Measurements from ENCODE around the gene MAP3K14.
"Not testable (repeated sequence)": the region's sequence is repeated elsewhere in the genome, so short reads cannot be mapped to it uniquely, and the experiment has no call there.

The MAP3K14 gene

GRCh38 chr17:45256114-45256966 lies 60.5 kb downstream of the MAP3K14 start:
- H3K27me3 ChIP-seq = no peaks in the 10 kb centered on the region
- no peak for DNase-seq
- H3K4me3 ChIP-seq (ENCODE audit: low read depth, low read length) = no peak overlapping the region
- H3K4me1 ChIP-seq = no peaks in the 10 kb centered on the region
- no peaks in the 10 kb centered on the region for H3K9me3 ChIP-seq
- H3K36me3 ChIP-seq = no peaks in the 10 kb centered on the region
- peak; percentile 21 for TF ChIP-seq CTCF (IDR thresholded peaks at IDR 0.05; ENCODE audit: low read depth, low read length)

GRCh38 chr17:45255358-45255757 lies 61.5 kb downstream of the MAP3K14 start:
- no peak for TF ChIP-seq CTCF (IDR thresholded peaks at IDR 0.05; ENCODE audit: low read depth, low read length)
- Histone ChIP-seq H3K4me3 (ENCODE audit: low read depth, low read length) (no peak overlapping the region), H3K27me3 (no peaks in the 10 kb centered on the region), H3K36me3 (no peaks in the 10 kb centered on the region), H3K4me1 (no peaks in the 10 kb centered on the region), H3K9me3 (no peaks in the 10 kb centered on the region)
- DNase-seq = no peak

GRCh38 chr17:45253879-45254278 lies 62.9 kb downstream of the MAP3K14 start:
- H3K36me3 ChIP-seq = no peaks in the 10 kb centered on the region
- H3K4me1 ChIP-seq = no peaks in the 10 kb centered on the region
- H3K27me3 ChIP-seq = no peaks in the 10 kb centered on the region
- no peak for TF ChIP-seq CTCF (IDR thresholded peaks at IDR 0.05; ENCODE audit: low read depth, low read length)
- no peak for DNase-seq
- no peak overlapping the region for H3K4me3 ChIP-seq (ENCODE audit: low read depth, low read length)
- no peaks in the 10 kb centered on the region for H3K9me3 ChIP-seq

- not testable (repeated sequence) for H3K9me3 ChIP-seq; H3K4me1 ChIP-seq; DNase-seq; H3K27me3 ChIP-seq; H3K36me3 ChIP-seq; H3K4me3 ChIP-seq (ENCODE audit: low read depth, low read length)
Measured at GRCh38 chr17:45253237-45253636, 63.6 kb downstream of the MAP3K14 start.

GRCh38 chr17:45251931-45252330 lies 64.9 kb downstream of the MAP3K14 start:
- H3K9me3 ChIP-seq = no peaks in the 10 kb centered on the region
- H3K4me1 ChIP-seq = no peaks in the 10 kb centered on the region
- H3K4me3 ChIP-seq (ENCODE audit: low read depth, low read length) = no peak overlapping the region
- no peak for DNase-seq
- TF ChIP-seq CTCF (IDR thresholded peaks at IDR 0.05; ENCODE audit: low read depth, low read length) = no peak
- no peaks in the 10 kb centered on the region for H3K27me3 ChIP-seq
- H3K36me3 ChIP-seq = no peaks in the 10 kb centered on the region

- H3K4me1 ChIP-seq = peaks cover 4% of the 10 kb centered on the region; the same call in 1 of the 2 replicates
- TF ChIP-seq CTCF (IDR thresholded peaks at IDR 0.05; ENCODE audit: low read depth, low read length) = no peak
- no peak for DNase-seq
- H3K36me3 ChIP-seq = no peaks in the 10 kb centered on the region
- peak overlapping the region; percentile 74 for H3K4me3 ChIP-seq (ENCODE audit: low read depth, low read length)
- no peaks in the 10 kb centered on the region for H3K27me3 ChIP-seq
- no peaks in the 10 kb centered on the region for H3K9me3 ChIP-seq
Measured at GRCh38 chr17:45248132-45248957, 68.5 kb downstream of the MAP3K14 start.

Measured in BE2C (cell line).